ENCODE data around the gene TOMM20.

DNA sequence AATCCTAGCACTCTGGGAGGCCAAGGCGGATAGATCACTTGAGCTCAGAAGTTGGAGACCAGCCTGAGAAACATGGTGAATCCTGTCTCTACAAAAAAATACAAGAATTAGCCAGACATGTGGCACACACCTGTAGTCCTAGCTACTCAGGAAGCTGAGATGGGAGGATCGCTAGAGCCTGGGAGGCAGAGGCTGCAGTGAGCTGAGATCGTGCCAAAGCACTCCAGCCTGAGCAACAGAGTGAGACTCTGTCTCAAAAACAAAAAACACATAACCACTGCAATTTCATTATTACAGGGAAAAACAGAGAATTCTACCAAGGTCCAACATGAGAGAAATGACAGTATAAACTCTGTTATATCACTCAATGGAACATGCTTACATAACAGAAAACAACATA lies 4.4 kb upstream of the TOMM20 start:
- TF ChIP-seq, protein P1, sequence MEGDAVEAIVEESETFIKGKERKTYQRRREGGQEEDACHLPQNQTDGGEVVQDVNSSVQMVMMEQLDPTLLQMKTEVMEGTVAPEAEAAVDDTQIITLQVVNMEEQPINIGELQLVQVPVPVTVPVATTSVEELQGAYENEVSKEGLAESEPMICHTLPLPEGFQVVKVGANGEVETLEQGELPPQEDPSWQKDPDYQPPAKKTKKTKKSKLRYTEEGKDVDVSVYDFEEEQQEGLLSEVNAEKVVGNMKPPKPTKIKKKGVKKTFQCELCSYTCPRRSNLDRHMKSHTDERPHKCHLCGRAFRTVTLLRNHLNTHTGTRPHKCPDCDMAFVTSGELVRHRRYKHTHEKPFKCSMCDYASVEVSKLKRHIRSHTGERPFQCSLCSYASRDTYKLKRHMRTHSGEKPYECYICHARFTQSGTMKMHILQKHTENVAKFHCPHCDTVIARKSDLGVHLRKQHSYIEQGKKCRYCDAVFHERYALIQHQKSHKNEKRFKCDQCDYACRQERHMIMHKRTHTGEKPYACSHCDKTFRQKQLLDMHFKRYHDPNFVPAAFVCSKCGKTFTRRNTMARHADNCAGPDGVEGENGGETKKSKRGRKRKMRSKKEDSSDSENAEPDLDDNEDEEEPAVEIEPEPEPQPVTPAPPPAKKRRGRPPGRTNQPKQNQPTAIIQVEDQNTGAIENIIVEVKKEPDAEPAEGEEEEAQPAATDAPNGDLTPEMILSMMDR (IDR thresholded peaks at IDR 0.05) = no peak
- no peak for TF ChIP-seq POLR2AphosphoS5 (IDR thresholded peaks at IDR 0.05)
- no peak for TF ChIP-seq POLR2A (IDR thresholded peaks at IDR 0.05)

Data from breast epithelium (tissue), 3 donors.